Ishikawa (cell line): ENCODE measurements around the gene SPATA2.

Experiments
- CEBPB ChIP-seq: IDR thresholded peaks from 2 replicates; pipeline ENCODE4 v1.6.1; 2012
- CREB1 ChIP-seq: IDR thresholded peaks from 2 replicates; pipeline ENCODE4 v1.6.1; 2012; ENCODE audit warnings: low read depth
- EGR1 ChIP-seq: IDR thresholded peaks from 2 replicates; pipeline ENCODE4 v1.6.1; 2012
- EP300 ChIP-seq: IDR thresholded peaks from 2 replicates; pipeline ENCODE4 v1.6.1; 2012; ENCODE audit warnings: borderline replicate concordance
- FOXM1 ChIP-seq: IDR thresholded peaks from 2 replicates; pipeline ENCODE4 v1.6.1; 2012; ENCODE audit warnings: low read depth, borderline replicate concordance
- NFIC ChIP-seq: IDR thresholded peaks from 2 replicates; pipeline ENCODE4 v1.6.1; 2012
- RAD21 ChIP-seq: IDR thresholded peaks from 2 replicates; pipeline ENCODE4 v1.6.1; 2012; ENCODE audit warnings: low read depth
- TAF1 ChIP-seq: IDR thresholded peaks from 2 replicates; pipeline ENCODE4 v1.6.1; 2012; ENCODE audit warnings: low read depth, mild to moderate bottlenecking
- TCF12 ChIP-seq: IDR thresholded peaks from 2 replicates; pipeline ENCODE4 v1.6.1; 2012; ENCODE audit warnings: low read depth
- TEAD4 ChIP-seq: IDR thresholded peaks from 2 replicates; pipeline ENCODE4 v1.6.1; 2012
- YY1 ChIP-seq: IDR thresholded peaks from 2 replicates; pipeline ENCODE4 v1.6.1; 2012; ENCODE audit warnings: low read depth
- ZBTB7A ChIP-seq: IDR thresholded peaks from 2 replicates; pipeline ENCODE4 v1.6.1; 2012; ENCODE audit warnings: low read depth
- TF ChIP-seq, protein P1 (sequence below): IDR thresholded peaks from 2 replicates; pipeline ENCODE4 v1.6.1; 2012; ENCODE audit warnings: low read depth, mild to moderate bottlenecking
- TF ChIP-seq, protein P2 (sequence below): IDR thresholded peaks from 2 replicates; pipeline ENCODE4 v1.6.1; 2012
- TF ChIP-seq, protein P3 (sequence below): IDR thresholded peaks from 2 replicates; pipeline ENCODE4 v1.6.1; 2012

Gene SPATA2

DNA sequence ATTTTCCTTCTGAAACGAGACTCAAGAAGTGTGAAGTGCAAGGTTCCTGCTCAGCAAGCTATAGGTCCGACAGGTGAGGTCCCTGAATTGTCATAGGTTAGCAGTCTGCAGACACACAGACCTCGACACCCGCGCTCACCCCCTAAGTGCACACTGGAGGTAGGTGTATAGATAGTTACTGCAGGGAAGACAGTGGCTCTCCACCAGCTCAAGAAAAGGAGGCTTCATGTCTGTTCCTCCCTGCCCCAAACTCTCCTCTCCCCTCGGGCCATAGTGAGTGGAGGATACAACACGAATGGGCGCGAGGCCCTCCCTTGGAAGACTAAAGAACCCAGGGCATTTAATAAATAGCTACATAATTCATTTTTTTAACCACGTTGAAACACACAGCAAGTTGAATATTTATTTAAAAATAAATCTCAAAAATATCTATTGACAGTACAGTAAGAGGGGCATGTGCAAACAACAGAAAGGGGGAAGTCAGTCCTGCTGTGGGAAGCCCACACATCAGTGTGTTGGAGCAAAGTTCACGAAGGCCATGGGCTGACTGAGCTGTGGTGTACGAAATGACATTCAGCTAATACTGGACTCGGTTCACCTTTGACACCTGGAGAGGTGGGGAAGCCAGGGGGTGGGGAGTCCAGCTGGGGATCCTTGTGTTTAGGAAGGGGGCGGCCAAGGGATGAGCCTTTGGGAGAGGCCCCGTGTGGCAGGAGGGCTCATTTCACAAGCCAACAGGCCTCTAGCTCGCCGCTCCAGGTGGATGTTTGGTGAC lies 10.7 kb downstream of the SPATA2 start:
- TF ChIP-seq ZBTB7A (no peak), NFIC (no peak), RAD21 (no peak), CEBPB (no peak), EGR1 (no peak), TAF1 (no peak), CREB1 (no peak)
- TF ChIP-seq, protein P1, sequence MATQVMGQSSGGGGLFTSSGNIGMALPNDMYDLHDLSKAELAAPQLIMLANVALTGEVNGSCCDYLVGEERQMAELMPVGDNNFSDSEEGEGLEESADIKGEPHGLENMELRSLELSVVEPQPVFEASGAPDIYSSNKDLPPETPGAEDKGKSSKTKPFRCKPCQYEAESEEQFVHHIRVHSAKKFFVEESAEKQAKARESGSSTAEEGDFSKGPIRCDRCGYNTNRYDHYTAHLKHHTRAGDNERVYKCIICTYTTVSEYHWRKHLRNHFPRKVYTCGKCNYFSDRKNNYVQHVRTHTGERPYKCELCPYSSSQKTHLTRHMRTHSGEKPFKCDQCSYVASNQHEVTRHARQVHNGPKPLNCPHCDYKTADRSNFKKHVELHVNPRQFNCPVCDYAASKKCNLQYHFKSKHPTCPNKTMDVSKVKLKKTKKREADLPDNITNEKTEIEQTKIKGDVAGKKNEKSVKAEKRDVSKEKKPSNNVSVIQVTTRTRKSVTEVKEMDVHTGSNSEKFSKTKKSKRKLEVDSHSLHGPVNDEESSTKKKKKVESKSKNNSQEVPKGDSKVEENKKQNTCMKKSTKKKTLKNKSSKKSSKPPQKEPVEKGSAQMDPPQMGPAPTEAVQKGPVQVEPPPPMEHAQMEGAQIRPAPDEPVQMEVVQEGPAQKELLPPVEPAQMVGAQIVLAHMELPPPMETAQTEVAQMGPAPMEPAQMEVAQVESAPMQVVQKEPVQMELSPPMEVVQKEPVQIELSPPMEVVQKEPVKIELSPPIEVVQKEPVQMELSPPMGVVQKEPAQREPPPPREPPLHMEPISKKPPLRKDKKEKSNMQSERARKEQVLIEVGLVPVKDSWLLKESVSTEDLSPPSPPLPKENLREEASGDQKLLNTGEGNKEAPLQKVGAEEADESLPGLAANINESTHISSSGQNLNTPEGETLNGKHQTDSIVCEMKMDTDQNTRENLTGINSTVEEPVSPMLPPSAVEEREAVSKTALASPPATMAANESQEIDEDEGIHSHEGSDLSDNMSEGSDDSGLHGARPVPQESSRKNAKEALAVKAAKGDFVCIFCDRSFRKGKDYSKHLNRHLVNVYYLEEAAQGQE, result no peak
- TF ChIP-seq, protein P2, sequence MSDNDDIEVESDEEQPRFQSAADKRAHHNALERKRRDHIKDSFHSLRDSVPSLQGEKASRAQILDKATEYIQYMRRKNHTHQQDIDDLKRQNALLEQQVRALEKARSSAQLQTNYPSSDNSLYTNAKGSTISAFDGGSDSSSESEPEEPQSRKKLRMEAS, result no peak

DNA sequence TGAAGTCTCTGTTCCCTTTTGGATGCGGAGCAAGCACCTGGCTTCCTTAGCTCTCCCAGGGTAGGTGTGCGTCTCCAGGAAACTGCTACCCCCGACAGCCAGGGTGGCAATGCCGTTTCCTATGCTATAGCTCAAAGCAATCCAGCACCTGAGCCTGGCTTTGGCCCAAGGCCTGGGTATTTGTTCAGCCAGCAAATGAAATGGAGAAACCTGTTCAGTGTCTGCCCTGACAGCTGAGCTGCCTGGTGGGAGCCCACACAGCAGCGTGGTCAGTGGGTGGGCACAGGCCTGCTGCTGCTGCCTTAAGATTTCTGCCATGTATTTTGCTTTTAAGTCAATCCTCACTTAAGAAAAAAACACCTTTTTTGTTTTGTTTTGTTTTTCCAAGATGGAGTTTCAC lies 13.7 kb downstream of the SPATA2 start:
- TF ChIP-seq EGR1 (no peak), TCF12 (no peak), CEBPB (no peak), ZBTB7A (no peak)
- TF ChIP-seq, protein P1, result no peak
- TF ChIP-seq, protein P3, sequence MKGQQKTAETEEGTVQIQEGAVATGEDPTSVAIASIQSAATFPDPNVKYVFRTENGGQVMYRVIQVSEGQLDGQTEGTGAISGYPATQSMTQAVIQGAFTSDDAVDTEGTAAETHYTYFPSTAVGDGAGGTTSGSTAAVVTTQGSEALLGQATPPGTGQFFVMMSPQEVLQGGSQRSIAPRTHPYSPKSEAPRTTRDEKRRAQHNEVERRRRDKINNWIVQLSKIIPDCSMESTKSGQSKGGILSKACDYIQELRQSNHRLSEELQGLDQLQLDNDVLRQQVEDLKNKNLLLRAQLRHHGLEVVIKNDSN, result no peak
- TF ChIP-seq, protein P2, result no peak

DNA sequence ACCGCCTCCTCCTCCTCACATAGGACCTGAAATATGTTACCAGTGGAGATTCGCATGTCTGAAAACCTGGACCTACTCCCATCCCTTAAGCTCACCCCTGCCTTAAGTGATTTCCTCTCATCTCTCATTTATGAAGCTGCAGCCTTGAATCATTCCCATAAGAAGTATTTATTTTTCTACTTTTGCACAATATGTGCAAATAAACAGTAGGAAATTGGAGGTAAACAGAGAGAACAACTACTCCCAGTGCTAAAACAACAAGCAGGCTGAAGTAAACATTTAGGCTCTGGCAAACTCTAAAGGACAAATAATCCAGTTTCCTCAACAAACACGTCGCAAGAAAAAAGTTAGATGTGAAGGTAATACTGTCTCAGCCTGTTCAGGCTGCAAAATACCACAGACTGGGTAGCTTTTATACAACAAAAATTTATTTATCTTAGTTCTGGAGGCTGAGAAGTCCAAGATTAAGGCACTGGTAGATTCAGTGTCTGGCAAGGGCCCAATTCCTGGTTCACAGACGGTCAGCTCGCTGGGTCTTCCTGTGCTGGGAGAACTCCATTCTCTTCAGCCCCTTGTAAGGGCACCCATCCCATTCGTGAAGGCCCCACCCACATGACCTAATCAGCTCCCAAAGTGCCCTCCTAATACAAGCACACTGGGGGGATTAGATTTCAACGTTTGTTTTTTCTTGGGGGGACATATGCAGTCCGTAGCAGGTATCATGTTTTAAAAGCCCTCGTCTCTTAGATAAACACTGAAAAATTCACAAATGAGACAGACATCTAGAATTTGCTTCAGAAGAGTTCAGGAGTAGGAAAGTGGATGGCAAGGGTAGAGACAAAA lies 15.6 kb downstream of the SPATA2 start:
- TF ChIP-seq YY1, result no peak
- TF ChIP-seq CEBPB, result no peak
- no peak for TF ChIP-seq RAD21
- no peak for TF ChIP-seq EP300
- TF ChIP-seq TCF12, result no peak
- no peak for TF ChIP-seq CREB1
- TF ChIP-seq ZBTB7A, result no peak
- TF ChIP-seq, protein P1, result no peak
- no peak for TF ChIP-seq EGR1
- no peak for TF ChIP-seq TEAD4
- TF ChIP-seq, protein P3, result no peak
- TF ChIP-seq, protein P2, result no peak
- no peak for TF ChIP-seq TAF1
- no peak for TF ChIP-seq NFIC
- no peak for TF ChIP-seq FOXM1

DNA sequence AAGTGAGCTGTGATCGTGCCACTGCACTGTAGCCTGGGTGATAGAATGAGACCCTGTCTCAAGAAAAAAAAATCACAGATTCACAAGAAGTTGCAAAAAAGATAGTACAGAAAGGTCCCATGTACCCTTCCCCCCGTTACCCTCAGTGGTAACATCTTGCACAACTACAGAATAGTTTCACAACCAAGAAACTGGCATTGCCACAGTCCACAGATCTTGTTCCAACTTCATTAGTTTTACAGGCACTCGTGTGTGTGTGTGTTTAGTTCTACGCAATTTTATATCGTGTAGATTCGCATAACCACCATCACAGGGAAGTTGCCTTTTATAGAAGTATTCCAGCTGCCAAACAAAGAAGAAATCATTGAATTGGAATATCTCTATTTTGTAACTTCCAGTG lies 19.1 kb downstream of the SPATA2 start:
- TF ChIP-seq, protein P2, result no peak
- no peak for TF ChIP-seq CEBPB
- no peak for TF ChIP-seq FOXM1
- TF ChIP-seq YY1, result no peak
- TF ChIP-seq EP300, result no peak
- TF ChIP-seq, protein P3, result no peak
- no peak for TF ChIP-seq TAF1
- no peak for TF ChIP-seq NFIC
- no peak for TF ChIP-seq EGR1
- TF ChIP-seq, protein P1, result no peak
- TF ChIP-seq CREB1, result no peak
